Transverse colon (tissue), 4 donors: ENCODE results near the gene SLC25A51.

Experiments used
- EP300 ChIP-seq: sonication (generic); formaldehyde crosslinking; IDR thresholded peaks from one replicate; pipeline ENCODE4 v1.6.1; 2017; ENCODE audit warnings: antibody characterized with exemption, low read depth
- POLR2A ChIP-seq: fragments of 450-650 bp; IDR thresholded peaks from one replicate; pipeline ENCODE4 v1.6.1; 2016; ENCODE audit warnings: antibody characterized with exemption, mild to moderate bottlenecking, moderate library complexity
- POLR2AphosphoS5 ChIP-seq, 3 donors: sonication (generic); formaldehyde crosslinking; IDR thresholded peaks; one replicate each; pipeline ENCODE4 v1.6.1; 2016; ENCODE audit warnings: antibody characterized with exemption in 3 of 3
- TF ChIP-seq, protein P1 (sequence below), 5 experiments: fragments of 200-600 bp in 3 of 5; fragments of 450-650 bp in 2 of 5; sonication (generic) in 3 of 5; IDR thresholded peaks; 1 replicate in 2 of 5; 2 replicates in 3 of 5; pipeline ENCODE4 v1.5.1; 2016 to 2017; ENCODE audit warnings: antibody characterized with exemption in 5 of 5, inconsistent platforms in 3 of 5, mild to moderate bottlenecking in 2 of 5, moderate library complexity in 1 of 5

- TF ChIP-seq, protein P1, sequence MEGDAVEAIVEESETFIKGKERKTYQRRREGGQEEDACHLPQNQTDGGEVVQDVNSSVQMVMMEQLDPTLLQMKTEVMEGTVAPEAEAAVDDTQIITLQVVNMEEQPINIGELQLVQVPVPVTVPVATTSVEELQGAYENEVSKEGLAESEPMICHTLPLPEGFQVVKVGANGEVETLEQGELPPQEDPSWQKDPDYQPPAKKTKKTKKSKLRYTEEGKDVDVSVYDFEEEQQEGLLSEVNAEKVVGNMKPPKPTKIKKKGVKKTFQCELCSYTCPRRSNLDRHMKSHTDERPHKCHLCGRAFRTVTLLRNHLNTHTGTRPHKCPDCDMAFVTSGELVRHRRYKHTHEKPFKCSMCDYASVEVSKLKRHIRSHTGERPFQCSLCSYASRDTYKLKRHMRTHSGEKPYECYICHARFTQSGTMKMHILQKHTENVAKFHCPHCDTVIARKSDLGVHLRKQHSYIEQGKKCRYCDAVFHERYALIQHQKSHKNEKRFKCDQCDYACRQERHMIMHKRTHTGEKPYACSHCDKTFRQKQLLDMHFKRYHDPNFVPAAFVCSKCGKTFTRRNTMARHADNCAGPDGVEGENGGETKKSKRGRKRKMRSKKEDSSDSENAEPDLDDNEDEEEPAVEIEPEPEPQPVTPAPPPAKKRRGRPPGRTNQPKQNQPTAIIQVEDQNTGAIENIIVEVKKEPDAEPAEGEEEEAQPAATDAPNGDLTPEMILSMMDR (IDR thresholded peaks at IDR 0.05), result no peak
- TF ChIP-seq EP300 (no peak), POLR2A (no peak), POLR2AphosphoS5 (IDR thresholded peaks at IDR 0.05) (no peak)
Measured at GRCh38 chr9:37921168-37921510, 17.2 kb upstream of the SLC25A51 start.
